Endodermal cell (in vitro differentiated cells): Measurements from ENCODE around the gene OR4E2. TPM values are rescaled to one million over a fixed set of nuclear protein-coding genes. Genes with fewer than 3 reads are reported as not detected.

Experiments
- DNase-seq: peaks from one replicate; pipeline ENCODE4 v3.0.0-alpha.2; 2017
- H3K27ac ChIP-seq: 2 replicates; pipeline ENCODE4 v1.5.1; 2013; ENCODE audit warnings: mild to moderate bottlenecking, low read depth, low read length, moderate library complexity
- H3K27me3 ChIP-seq: 2 replicates; pipeline ENCODE4 v1.6.1; 2013; ENCODE audit warnings: mild to moderate bottlenecking, low read length, moderate library complexity; ENCODE audit not compliant: insufficient read depth, control insufficient read depth, poor library complexity, severe bottlenecking
- H3K36me3 ChIP-seq: 2 replicates; pipeline ENCODE4 v1.7.0; 2013; ENCODE audit warnings: mild to moderate bottlenecking, low read length, moderate library complexity; ENCODE audit not compliant: control insufficient read depth, insufficient read depth
- H3K4me1 ChIP-seq: one replicate; pipeline ENCODE4 v1.7.0; 2013; ENCODE audit warnings: low read length; ENCODE audit not compliant: control insufficient read depth, insufficient read depth
- H3K4me3 ChIP-seq: 2 replicates; pipeline ENCODE4 v1.5.1; 2013; ENCODE audit warnings: mild to moderate bottlenecking, low read length, moderate library complexity
- H3K9ac ChIP-seq: 2 replicates; pipeline ENCODE4 v1.6.1; 2013; ENCODE audit warnings: mild to moderate bottlenecking, low read length, moderate library complexity; ENCODE audit not compliant: poor library complexity, severe bottlenecking; ENCODE audit errors: extremely low read depth
- H3K9me3 ChIP-seq: 2 replicates; pipeline ENCODE4 v1.6.1; 2013; ENCODE audit warnings: mild to moderate bottlenecking, low read length, moderate library complexity; ENCODE audit not compliant: control insufficient read depth
- H3K27ac Mint-ChIP-seq: 2 replicates; pipeline ENCODE4 v1.8.0; 2020; ENCODE audit warnings: mixed read lengths
- H3K27me3 Mint-ChIP-seq: 2 replicates; pipeline ENCODE4 v1.8.0; 2021; ENCODE audit warnings: mild to moderate bottlenecking, mixed read lengths; ENCODE audit not compliant: insufficient read depth
- H3K36me3 Mint-ChIP-seq: 2 replicates; pipeline ENCODE4 v1.8.0; 2020; ENCODE audit warnings: low read depth, mixed read lengths
- H3K4me1 Mint-ChIP-seq: 2 replicates; pipeline ENCODE4 v1.8.0; 2020; ENCODE audit warnings: mixed read lengths
- H3K4me3 Mint-ChIP-seq: 2 replicates; pipeline ENCODE4 v1.8.0; 2020; ENCODE audit warnings: mild to moderate bottlenecking, moderate library complexity, mixed read lengths
- H3K9me3 Mint-ChIP-seq: 2 replicates; pipeline ENCODE4 v1.8.0; 2020; ENCODE audit warnings: mild to moderate bottlenecking, mixed read lengths
- CTCF ChIP-seq: fragments of 200-600 bp; sonication (generic); conservative IDR thresholded peaks from 2 replicates; pipeline ENCODE4 v1.5.0; 2021; ENCODE audit warnings: antibody characterized with exemption, mild to moderate bottlenecking
- WGBS, 2 experiments: methylation state at CpG; one replicate each; pipeline versions ENCODE4 v1.1.5 to v1.1.7; 2013; ENCODE audit warnings: missing lambda C conversion rate in 2 of 2, mixed read lengths in 1 of 2; ENCODE audit not compliant: insufficient coverage in 1 of 2, insufficient read length in 1 of 2; 5-methylcytosine and 5-hydroxymethylcytosine counted together
- total RNA-seq, 2 donors: library from RNA; stranded (reverse); fragmentation: NEBNext Ultra II Directional in 1 of 2; extraction: Animal tissue kit (Norgen Biotek cat#: 25700) in 1 of 2; gene quantifications; 2 replicates in 1 of 2; 3 replicates in 1 of 2; pipeline ENCODE4 v1.2.1, GENCODE V29; 2021

Gene OR4E2
- total RNA-seq, 2 donors from 2014 or later = not detected

GRCh38 chr14:21671371-21671770, 17.7 kb downstream of the OR4E2 start:
- no peak overlapping the region for H3K4me3 ChIP-seq
- peaks cover 12% of the 10 kb centered on the region for H3K9me3 ChIP-seq
- peaks cover 14% of the 10 kb centered on the region for H3K9me3 Mint-ChIP-seq
- H3K4me1 ChIP-seq = no peaks in the 10 kb centered on the region
- H3K27me3 ChIP-seq = no peaks in the 10 kb centered on the region
- no peaks in the 10 kb centered on the region for H3K36me3 ChIP-seq
- no peaks in the 10 kb centered on the region for H3K36me3 Mint-ChIP-seq
- no peaks in the 10 kb centered on the region for H3K27me3 Mint-ChIP-seq
- no peak overlapping the region for H3K27ac ChIP-seq
- H3K27ac Mint-ChIP-seq = no peak overlapping the region
- no peak overlapping the region for H3K9ac ChIP-seq
- no peak overlapping the region for H3K4me3 Mint-ChIP-seq
- DNase-seq = no peak
- WGBS, 2 experiments = 77 to 80% methylated on average over 2 of the region's 2 CpGs
- TF ChIP-seq CTCF = no peak
- no peaks in the 10 kb centered on the region for H3K4me1 Mint-ChIP-seq

- H3K9ac ChIP-seq = no peak overlapping the region
- WGBS, 2 experiments = 87 to 100% methylated on average over 1 of the region's 1 CpG
- H3K36me3 ChIP-seq = no peaks in the 10 kb centered on the region
- peaks cover 12% of the 10 kb centered on the region for H3K9me3 ChIP-seq
- Mint-ChIP-seq H3K36me3 (no peaks in the 10 kb centered on the region), H3K27ac (no peak overlapping the region), H3K4me3 (no peak overlapping the region), H3K27me3 (no peaks in the 10 kb centered on the region), H3K9me3 (peaks cover 17% of the 10 kb centered on the region), H3K4me1 (no peaks in the 10 kb centered on the region)
- no peaks in the 10 kb centered on the region for H3K27me3 ChIP-seq
- no peak overlapping the region for H3K4me3 ChIP-seq
- H3K4me1 ChIP-seq = no peaks in the 10 kb centered on the region
- H3K27ac ChIP-seq = no peak overlapping the region
- TF ChIP-seq CTCF = no peak
- DNase-seq = no peak
These were observed 18.5 kb downstream of the OR4E2 start for GRCh38 chr14:21672116-21672515.

GRCh38 chr14:21673718-21674117, 20.1 kb downstream of the OR4E2 start, which contains the start of gene OR4E1:
OR4E1 (minus strand) TSS chr14:21673818; CDS start chr14:21670935, 2,883 bp downstream.
- DNase-seq = no peak
- WGBS, 2 experiments = 100% methylated on average over 1 of the region's 1 CpG; no CpG with 5 or more reads in 1 of the 2 experiments
- no peaks in the 10 kb centered on the region for H3K27me3 ChIP-seq

More at GRCh38 chr14:21673718-21674117, 20.1 kb downstream of the OR4E2 start, which contains the start of gene OR4E1:
- Histone ChIP-seq H3K9ac (no peak within 1 kb of the TSS), H3K4me1 (no peaks in the 10 kb centered on the region), H3K9me3 (peaks cover 12% of the 10 kb centered on the region), H3K27ac (no peak within 1 kb of the TSS), H3K36me3 (no peaks in the 10 kb centered on the region), H3K4me3 (no peak within 1 kb of the TSS)
- no peak within 1 kb of the TSS for H3K27ac Mint-ChIP-seq
- H3K4me3 Mint-ChIP-seq = no peak within 1 kb of the TSS
- H3K36me3 Mint-ChIP-seq = no peaks in the 10 kb centered on the region
- peaks cover 17% of the 10 kb centered on the region for H3K9me3 Mint-ChIP-seq
- H3K4me1 Mint-ChIP-seq = no peaks in the 10 kb centered on the region
- no peaks in the 10 kb centered on the region for H3K27me3 Mint-ChIP-seq
- no peak for TF ChIP-seq CTCF
